Endothelial cell of umbilical vein (primary cell): Measurements from ENCODE around the gene SPATA1.

Source experiments
- EZH2 ChIP-seq: IDR thresholded peaks from 2 replicates; pipeline ENCODE4 v1.6.1; 2012; ENCODE audit warnings: borderline replicate concordance, low read depth, mild to moderate bottlenecking, moderate library complexity, low read length, inconsistent platforms; ENCODE audit not compliant: severe bottlenecking
- POLR2AphosphoS5 ChIP-seq: IDR thresholded peaks from 2 replicates; pipeline ENCODE4 v1.6.1; 2012; ENCODE audit warnings: low read depth, mild to moderate bottlenecking, control low read depth, low read length, moderate library complexity; ENCODE audit not compliant: insufficient read depth
- TF ChIP-seq, protein P1 (sequence below): IDR thresholded peaks from 2 replicates; pipeline ENCODE4 v1.6.1; 2011; ENCODE audit not compliant: insufficient read depth, insufficient read length
- TF ChIP-seq, protein P2 (sequence below), 2 donors: IDR thresholded peaks; 1 replicate in 1 of 2; 2 replicates in 1 of 2; pipeline ENCODE4 v1.5.1; 2011; ENCODE audit warnings: low read length in 2 of 2, mild to moderate bottlenecking in 2 of 2, moderate library complexity in 2 of 2, control low read depth in 1 of 2, inconsistent platforms in 1 of 2, low read depth in 1 of 2; ENCODE audit not compliant: insufficient read depth in 1 of 2; ENCODE audit errors: extremely low read depth in 1 of 2

DNA sequence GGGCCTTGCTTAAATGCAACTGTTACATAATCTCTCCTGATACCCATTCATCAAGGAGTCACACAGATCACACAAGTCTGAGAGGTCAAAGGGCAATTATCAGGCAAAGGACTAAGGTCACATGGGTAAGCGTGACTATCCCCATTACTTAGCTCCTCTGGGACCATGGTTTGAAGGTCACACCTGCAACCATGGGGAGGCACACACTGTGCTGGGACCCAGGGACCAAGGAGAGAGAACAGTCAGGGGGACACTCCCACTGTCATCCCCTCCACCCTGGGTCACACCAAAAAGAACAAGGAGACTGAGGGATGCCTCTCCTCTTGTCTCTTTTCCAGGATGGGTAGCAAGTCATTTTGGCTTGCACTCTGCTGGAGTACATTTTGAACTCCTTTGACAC is 99.0 kb downstream of the SPATA1 start:
- TF ChIP-seq EZH2: no peak
- TF ChIP-seq, protein P1, sequence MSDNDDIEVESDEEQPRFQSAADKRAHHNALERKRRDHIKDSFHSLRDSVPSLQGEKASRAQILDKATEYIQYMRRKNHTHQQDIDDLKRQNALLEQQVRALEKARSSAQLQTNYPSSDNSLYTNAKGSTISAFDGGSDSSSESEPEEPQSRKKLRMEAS: no peak
- TF ChIP-seq, protein P2, sequence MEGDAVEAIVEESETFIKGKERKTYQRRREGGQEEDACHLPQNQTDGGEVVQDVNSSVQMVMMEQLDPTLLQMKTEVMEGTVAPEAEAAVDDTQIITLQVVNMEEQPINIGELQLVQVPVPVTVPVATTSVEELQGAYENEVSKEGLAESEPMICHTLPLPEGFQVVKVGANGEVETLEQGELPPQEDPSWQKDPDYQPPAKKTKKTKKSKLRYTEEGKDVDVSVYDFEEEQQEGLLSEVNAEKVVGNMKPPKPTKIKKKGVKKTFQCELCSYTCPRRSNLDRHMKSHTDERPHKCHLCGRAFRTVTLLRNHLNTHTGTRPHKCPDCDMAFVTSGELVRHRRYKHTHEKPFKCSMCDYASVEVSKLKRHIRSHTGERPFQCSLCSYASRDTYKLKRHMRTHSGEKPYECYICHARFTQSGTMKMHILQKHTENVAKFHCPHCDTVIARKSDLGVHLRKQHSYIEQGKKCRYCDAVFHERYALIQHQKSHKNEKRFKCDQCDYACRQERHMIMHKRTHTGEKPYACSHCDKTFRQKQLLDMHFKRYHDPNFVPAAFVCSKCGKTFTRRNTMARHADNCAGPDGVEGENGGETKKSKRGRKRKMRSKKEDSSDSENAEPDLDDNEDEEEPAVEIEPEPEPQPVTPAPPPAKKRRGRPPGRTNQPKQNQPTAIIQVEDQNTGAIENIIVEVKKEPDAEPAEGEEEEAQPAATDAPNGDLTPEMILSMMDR (IDR thresholded peaks at IDR 0.05; ENCODE audit: extremely low read depth in 1 of 2, insufficient read depth in 1 of 2, low read depth in 1 of 2, low read length in 2 of 2): no peak
- TF ChIP-seq POLR2AphosphoS5: no peak
